Motor neuron (in vitro differentiated cells): Measurements from ENCODE around the gene HOPX. TPM values are rescaled to one million over a fixed set of nuclear protein-coding genes. Genes with fewer than 3 reads are reported as not detected.
"Not testable (repeated sequence)": the region's sequence is repeated elsewhere in the genome, so short reads cannot be mapped to it uniquely, and the experiment has no call there.

Source experiments
- ATAC-seq, 8 experiments: fragments of 200-7000 bp; cut with Tn5 transposase; replicated peaks in 6 of 8; 2 replicates each; pipeline ENCODE4 v1.8.0; 2021; ENCODE audit warnings: mild to moderate bottlenecking in 8 of 8, moderate library complexity in 8 of 8
- H3K27ac ChIP-seq, 2 donors: fragments of 250-450 bp; sonication (Bioruptor Pico); 2 replicates each; pipeline ENCODE4 v1.9.0; 2021; ENCODE audit warnings: antibody characterized with exemption in 2 of 2, mild to moderate bottlenecking in 2 of 2, moderate library complexity in 1 of 2
- H3K4me1 ChIP-seq, 2 donors: fragments of 250-450 bp; sonication (Bioruptor Pico); replicated peaks in 1 of 2; 2 replicates each; pipeline ENCODE4 v1.6.1; 2021; ENCODE audit warnings: antibody characterized with exemption in 2 of 2, mild to moderate bottlenecking in 2 of 2, moderate library complexity in 1 of 2
- H3K4me3 ChIP-seq, 5 donors: fragments of 250-450 bp; sonication (Bioruptor Pico); 2 replicates each; pipeline ENCODE4 v1.9.0; 2021; ENCODE audit warnings: antibody characterized with exemption in 5 of 5, mild to moderate bottlenecking in 5 of 5, moderate library complexity in 4 of 5
- WGBS, 10 experiments: fragments of 450-650 bp; shearing (Covaris generic); methylation state at CpG; one replicate each; pipeline ENCODE4 v1.0.0; 2022; 5-methylcytosine and 5-hydroxymethylcytosine counted together
- in situ Hi-C, 9 experiments: fragments of 400-800 bp; cut with MboI; loops; one replicate each; pipeline ENCODE4 v1.15.0; 2021; ENCODE audit warnings: low sequenced_read_pairs in 9 of 9, low pct_unique_long_range_greater_than_20kb in 2 of 9; ENCODE audit not compliant: unreplicated experiment in 9 of 9
- total RNA-seq, 8 experiments: library from RNA; unstranded; fragments of 300-600 nt; gene quantifications; 2 replicates each; pipeline versions ENCODE4 v1.2.3 to v1.2.4, GENCODE V29; 2022

The HOPX gene
- total RNA-seq, 8 experiments from 2014 or later = 0.24 to 127 (median 1.8) TPM; not detected in 1

- in situ Hi-C loops = no loop called here
- Histone ChIP-seq H3K4me1 (no peaks in the 10 kb centered on the region), H3K4me3 (no peak overlapping the region), H3K27ac (no peak overlapping the region)
- ATAC-seq = no peak
Observed at GRCh38 chr4:56648824-56649151, 32.3 kb downstream of the HOPX start.

- no peak overlapping the region for H3K27ac ChIP-seq
- H3K4me3 ChIP-seq = no peak overlapping the region
- WGBS, 10 experiments = 73 to 100% (median 86%) methylated on average over 1 to 5 of the region's 5 CpGs; no CpG with 5 or more reads in 3 of the 10 experiments
- in situ Hi-C loops = no loop called here
- H3K4me1 ChIP-seq = no peaks in the 10 kb centered on the region
- ATAC-seq = no peak
Observed at GRCh38 chr4:56648021-56648823, 32.9 kb downstream of the HOPX start.

GRCh38 chr4:56646341-56646740, 34.8 kb downstream of the HOPX start:
- 17 to 86% (median 59%) methylated on average over 1 of the region's 1 CpG; no CpG with 5 or more reads in 4 of the 10 experiments for WGBS, 10 experiments
- in situ Hi-C loops = no loop called here
- H3K4me3 ChIP-seq = no peak overlapping the region
- no peaks in the 10 kb centered on the region for H3K4me1 ChIP-seq
- no peak overlapping the region for H3K27ac ChIP-seq
- no peak for ATAC-seq

- Histone ChIP-seq H3K4me1 (no peaks in the 10 kb centered on the region), H3K27ac (no peak overlapping the region), H3K4me3 (no peak overlapping the region)
- ATAC-seq = no peak
- WGBS, 10 experiments = 0 to 100% (median 92%) methylated on average over 1 to 5 of the region's 6 CpGs; no CpG with 5 or more reads in 1 of the 10 experiments
- in situ Hi-C loops = no loop called here
Observed at GRCh38 chr4:56643596-56643995, 37.5 kb downstream of the HOPX start.

GRCh38 chr4:56641494-56642051, 39.5 kb downstream of the HOPX start:
- H3K4me3 ChIP-seq = no peak overlapping the region
- H3K27ac ChIP-seq = no peak overlapping the region
- 0 to 100% (median 69%) methylated on average over 1 to 4 of the region's 4 CpGs for WGBS, 10 experiments
- in situ Hi-C loops = no loop called here
- peak in 3 of 8 experiments; percentile 30 to 98 (median 86) for ATAC-seq
- H3K4me1 ChIP-seq = no peaks in the 10 kb centered on the region

GRCh38 chr4:56640621-56641493, 40.2 kb downstream of the HOPX start:
- ATAC-seq = peak in 1 of 8 experiments; percentile 25
- in situ Hi-C loops = no loop called here
- WGBS, 10 experiments = 43 to 100% (median 80%) methylated on average over 1 to 5 of the region's 5 CpGs
- H3K27ac ChIP-seq = no peak overlapping the region
- H3K4me3 ChIP-seq = no peak overlapping the region
- H3K4me1 ChIP-seq = no peaks in the 10 kb centered on the region

GRCh38 chr4:56637791-56638190, 43.3 kb downstream of the HOPX start:
- Histone ChIP-seq H3K4me1 (no peaks in the 10 kb centered on the region), H3K27ac (no peak overlapping the region), H3K4me3 (no peak overlapping the region)
- in situ Hi-C loops = no loop called here
- no peak for ATAC-seq

- in situ Hi-C loops = no loop called here
- no peak for ATAC-seq
Observed at GRCh38 chr4:56637154-56637553, 43.9 kb downstream of the HOPX start.

GRCh38 chr4:56634954-56635353, 46.1 kb downstream of the HOPX start:
- H3K27ac ChIP-seq, ATAC-seq, H3K4me1 ChIP-seq, in situ Hi-C loops, H3K4me3 ChIP-seq: not testable (repeated sequence)
- 75 to 100% (median 91%) methylated on average over 1 to 9 of the region's 9 CpGs; no CpG with 5 or more reads in 1 of the 10 experiments for WGBS, 10 experiments

More at GRCh38 chr4:56637154-56637553, 43.9 kb downstream of the HOPX start:
- WGBS, 10 experiments = 0 to 100% (median 29%) methylated on average over 1 of the region's 1 CpG; no CpG with 5 or more reads in 3 of the 10 experiments
- H3K27ac ChIP-seq = no peak overlapping the region
- H3K4me3 ChIP-seq = no peak overlapping the region
- H3K4me1 ChIP-seq = no peaks in the 10 kb centered on the region

GRCh38 chr4:56633486-56633885, 47.6 kb downstream of the HOPX start:
- H3K4me1 ChIP-seq = no peaks in the 10 kb centered on the region
- in situ Hi-C loops = no loop called here
- H3K27ac ChIP-seq = no peak overlapping the region
- H3K4me3 ChIP-seq = no peak overlapping the region
- ATAC-seq = no peak
- WGBS, 10 experiments = 33 to 93% (median 60%) methylated on average over 1 to 4 of the region's 7 CpGs; no CpG with 5 or more reads in 5 of the 10 experiments

GRCh38 chr4:56630876-56631666, 50.0 kb downstream of the HOPX start:
- WGBS, 10 experiments = 0 to 83% (median 66%) methylated on average over 2 to 5 of the region's 5 CpGs; no CpG with 5 or more reads in 1 of the 10 experiments
- Histone ChIP-seq H3K4me1 (no peaks in the 10 kb centered on the region), H3K27ac (no peak overlapping the region), H3K4me3 (no peak overlapping the region)
- ATAC-seq = no peak
- in situ Hi-C loops = no loop called here

GRCh38 chr4:56628592-56628991, 52.5 kb downstream of the HOPX start:
- Histone ChIP-seq H3K4me1 (no peaks in the 10 kb centered on the region), H3K4me3 (no peak overlapping the region), H3K27ac (no peak overlapping the region)
- in situ Hi-C loops = no loop called here
- 43 to 100% (median 83%) methylated on average over 1 of the region's 1 CpG; no CpG with 5 or more reads in 4 of the 10 experiments for WGBS, 10 experiments
- no peak for ATAC-seq
